BLaER1 treated with 17β-estradiol and CSF1 and Interleukin-3, amounts not matched to agents 10 nM and 100 nM (cell line): ENCODE data around the gene ANXA5.
A peak's percentile ranks its signal among the peaks of the same experiment; 100 is the strongest.

Source experiments
- H3K27ac ChIP-seq, 11 experiments: shearing (Covaris generic); formaldehyde crosslinking; 2 replicates each; pipeline ENCODE4 v1.8.1; 2022
- H3K27me3 ChIP-seq, 11 experiments: shearing (Covaris generic); formaldehyde crosslinking; 2 replicates each; pipeline ENCODE4 v1.8.1; 2022
- H3K36me3 ChIP-seq, 11 experiments: shearing (Covaris generic); formaldehyde crosslinking; 2 replicates each; pipeline ENCODE4 v1.8.1; 2022
- H3K4me1 ChIP-seq, 10 experiments: shearing (Covaris generic); formaldehyde crosslinking; 2 replicates each; pipeline ENCODE4 v1.8.1; 2022
- H3K4me2 ChIP-seq, 11 experiments: shearing (Covaris generic); formaldehyde crosslinking; 2 replicates each; pipeline ENCODE4 v1.8.1; 2022
- H3K4me3 ChIP-seq, 10 experiments: shearing (Covaris generic); formaldehyde crosslinking; 2 replicates each; pipeline ENCODE4 v1.8.1; 2022
- H3K9ac ChIP-seq, 11 experiments: shearing (Covaris generic); formaldehyde crosslinking; 2 replicates each; pipeline ENCODE4 v1.8.1; 2022
- H3K9me3 ChIP-seq, 11 experiments: shearing (Covaris generic); formaldehyde crosslinking; replicated peaks in 1 of 11; 2 replicates each; pipeline ENCODE4 v1.8.1; 2022
- H4K20me1 ChIP-seq, 11 experiments: shearing (Covaris generic); formaldehyde crosslinking; 2 replicates each; pipeline ENCODE4 v1.8.1; 2022
- Cebpa-rat ChIP-seq, 11 experiments: shearing (Covaris generic); IDR thresholded peaks; 2 replicates each; pipeline ENCODE4 v1.8.1; 2022

Gene ANXA5

DNA sequence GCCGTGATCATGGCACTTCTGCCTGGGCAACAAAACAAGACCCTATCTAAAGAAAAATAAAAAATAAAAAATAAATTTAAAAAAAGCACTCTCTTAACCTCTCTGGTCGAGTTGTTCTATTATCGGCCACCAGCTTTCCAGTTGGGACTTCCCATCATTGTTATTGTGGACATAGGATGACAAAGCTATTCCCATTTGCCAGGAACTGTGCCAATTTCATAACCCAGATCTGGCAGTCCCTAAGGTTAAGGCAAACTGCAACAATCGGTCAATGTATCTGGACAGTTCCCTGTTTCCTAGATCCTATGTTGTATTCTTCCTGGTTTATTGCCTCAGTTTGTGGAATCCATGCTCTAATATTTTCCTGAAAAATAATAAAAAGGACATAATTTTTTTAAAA, 17.8 kb upstream of the ANXA5 start:
- Histone ChIP-seq H3K4me3 (no peak overlapping the region), H3K4me1 (peaks cover 0 to 8% (median 2%) of the 10 kb centered on the region in 10 experiments; a peak in 6 of 20 replicates), H3K27ac (no peak overlapping the region), H3K9me3 (no peaks in the 10 kb centered on the region), H4K20me1 (no peaks in the 10 kb centered on the region), H3K27me3 (no peaks in the 10 kb centered on the region), H3K4me2 (no peak overlapping the region), H3K36me3 (no peaks in the 10 kb centered on the region), H3K9ac (no peak overlapping the region)
- TF ChIP-seq Cebpa-rat (IDR thresholded peaks at IDR 0.05): no peak

DNA sequence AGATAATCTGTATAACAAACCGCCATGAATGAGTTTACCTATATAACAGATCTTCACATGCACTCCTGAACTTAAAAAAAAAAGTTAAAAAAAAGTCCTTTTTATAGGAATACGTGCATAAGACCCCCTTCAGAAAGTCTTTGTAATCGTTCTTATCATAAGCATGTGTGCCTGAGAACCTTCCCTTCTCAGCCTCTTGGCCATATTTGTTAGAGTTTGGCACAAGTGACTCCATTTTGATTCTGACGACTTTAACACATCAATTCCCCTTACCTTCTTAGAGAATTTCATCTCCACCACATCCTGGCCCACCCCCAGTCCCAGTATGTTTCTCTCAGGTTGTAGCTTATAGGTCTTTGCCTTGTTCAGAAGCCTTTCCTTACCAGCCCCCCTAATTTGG, 16.0 kb upstream of the ANXA5 start:
- H3K4me2 ChIP-seq: no peak overlapping the region
- H3K27me3 ChIP-seq: no peaks in the 10 kb centered on the region
- no peak overlapping the region for H3K4me3 ChIP-seq
- no peaks in the 10 kb centered on the region for H3K36me3 ChIP-seq
- H3K4me1 ChIP-seq: peaks cover 0 to 8% (median 2%) of the 10 kb centered on the region in 10 experiments; a peak in 6 of 20 replicates
- TF ChIP-seq Cebpa-rat (IDR thresholded peaks at IDR 0.05): no peak
- H3K9me3 ChIP-seq: no peaks in the 10 kb centered on the region
- H3K27ac ChIP-seq: no peak overlapping the region
- no peak overlapping the region for H3K9ac ChIP-seq
- no peaks in the 10 kb centered on the region for H4K20me1 ChIP-seq

DNA sequence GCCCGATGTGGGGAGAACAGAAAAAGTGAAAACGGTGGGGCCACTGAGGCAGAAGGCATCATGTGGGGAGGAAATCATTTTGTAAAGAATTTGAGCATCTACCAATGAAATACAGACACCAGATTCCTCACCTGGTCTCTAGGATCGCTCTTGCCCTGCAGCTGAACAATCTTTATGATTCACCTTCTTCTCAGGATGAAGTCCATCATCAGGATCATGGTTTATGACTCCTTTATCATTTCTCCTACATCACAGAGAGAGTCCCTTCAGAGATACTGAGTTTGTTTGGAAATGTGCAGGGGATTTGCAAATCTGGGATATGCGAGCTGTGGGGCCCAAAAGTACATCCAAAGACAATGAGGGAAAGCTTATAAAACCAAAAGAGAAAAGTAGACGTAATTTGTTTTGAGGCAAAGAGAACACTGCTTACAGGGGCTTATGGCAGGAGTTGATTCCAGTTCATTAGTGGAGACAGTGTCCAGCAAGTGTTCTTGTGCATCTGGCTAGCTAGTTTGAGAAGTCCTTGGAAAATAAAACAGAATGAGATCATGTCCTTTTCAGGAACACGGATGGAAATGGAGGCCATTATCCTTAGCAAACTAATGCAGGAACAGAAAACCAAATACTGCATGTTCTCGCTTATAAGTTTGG, 15.3 kb upstream of the ANXA5 start:
- Histone ChIP-seq H3K4me2 (peak overlapping the region in 6 of 11 experiments; percentile 3 to 61 (median 21); a peak in 6 of 22 replicates), H3K4me3 (no peak overlapping the region), H3K27me3 (no peaks in the 10 kb centered on the region), H3K4me1 (peaks cover 0 to 8% (median 2%) of the 10 kb centered on the region in 10 experiments; a peak in 6 of 20 replicates), H3K9me3 (no peaks in the 10 kb centered on the region), H4K20me1 (no peaks in the 10 kb centered on the region), H3K9ac (0 out of 22 replicates have a peak overlapping the region, but pooled peaks of 1 of the 11 experiments have one; percentile 0), H3K36me3 (no peaks in the 10 kb centered on the region), H3K27ac (no peak overlapping the region)
- TF ChIP-seq Cebpa-rat (IDR thresholded peaks at IDR 0.05): no peak

DNA sequence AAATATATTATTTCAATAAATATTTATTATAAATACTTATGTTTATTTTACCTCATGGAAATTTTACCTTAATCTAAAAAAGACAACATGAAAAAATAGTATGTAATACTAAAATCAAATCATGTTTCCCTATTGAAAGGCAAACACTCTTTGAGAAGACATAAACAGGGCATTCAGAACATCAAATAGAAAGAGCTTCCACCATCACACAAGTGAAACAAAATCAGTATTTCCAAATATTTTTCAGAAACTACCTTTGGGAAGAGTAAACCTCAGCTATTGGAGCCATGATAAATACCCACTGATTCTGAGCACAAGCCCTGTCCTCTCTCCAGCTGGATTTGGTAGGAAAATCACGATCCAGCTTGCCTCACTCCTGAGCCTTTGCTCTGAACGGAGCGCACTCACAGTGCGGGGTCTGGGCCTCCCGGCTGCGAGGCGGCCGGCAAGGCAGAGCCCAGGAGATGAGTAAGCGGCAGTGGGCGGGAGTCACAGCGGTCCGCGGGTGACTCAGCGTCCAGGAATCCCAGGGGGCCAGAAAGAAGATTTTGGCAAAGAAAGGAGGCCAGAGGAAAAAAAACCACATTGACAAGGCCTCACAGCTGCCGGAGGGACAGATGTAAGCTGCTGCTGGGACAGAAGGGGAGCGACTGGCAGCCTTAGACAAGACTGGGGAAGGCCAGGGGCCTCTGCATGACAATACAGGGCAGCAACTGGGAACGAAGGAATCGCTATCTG, 14.7 kb upstream of the ANXA5 start:
- Histone ChIP-seq H3K4me2 (peak overlapping the region in 6 of 11 experiments; percentile 3 to 61 (median 21); a peak in 7 of 22 replicates), H3K4me1 (peaks cover 0 to 15% (median 2%) of the 10 kb centered on the region in 10 experiments; a peak in 6 of 20 replicates), H3K9ac (0 out of 22 replicates have a peak overlapping the region, but pooled peaks of 1 of the 11 experiments have one; percentile 0), H3K4me3 (no peak overlapping the region), H4K20me1 (no peaks in the 10 kb centered on the region), H3K9me3 (no peaks in the 10 kb centered on the region), H3K36me3 (no peaks in the 10 kb centered on the region), H3K27me3 (no peaks in the 10 kb centered on the region), H3K27ac (no peak overlapping the region)
- no peak for TF ChIP-seq Cebpa-rat (IDR thresholded peaks at IDR 0.05)

DNA sequence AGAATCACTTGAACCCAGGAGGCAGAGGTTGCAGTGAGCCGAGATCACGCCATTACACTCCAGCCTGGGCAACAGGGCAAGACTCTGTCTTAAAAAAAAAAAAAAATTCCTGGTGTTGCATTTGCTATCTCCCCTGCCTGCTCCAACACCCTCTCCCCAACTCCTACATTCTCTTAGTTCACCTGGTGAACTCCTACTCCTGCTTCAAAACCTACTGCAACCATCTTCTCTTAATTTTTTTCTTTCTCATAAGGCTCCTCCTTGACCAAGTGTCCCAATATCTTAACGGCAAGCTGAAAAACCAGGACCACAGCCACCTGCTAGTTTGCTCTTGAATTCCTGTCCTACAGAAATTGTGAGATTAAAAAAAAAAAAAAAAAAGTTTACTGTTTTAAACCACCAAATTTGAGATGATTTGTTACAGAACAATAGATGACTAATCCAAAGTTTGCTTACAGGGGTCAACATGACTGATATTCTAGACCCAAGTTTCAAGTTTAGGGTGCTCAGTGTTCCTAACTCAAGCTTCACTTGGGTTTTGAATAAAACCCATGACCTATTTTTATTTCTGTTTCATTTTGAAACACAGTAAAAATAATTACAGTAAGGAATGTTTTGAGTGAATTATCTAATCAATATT, 13.1 kb upstream of the ANXA5 start:
- Histone ChIP-seq H3K9me3 (no peaks in the 10 kb centered on the region), H4K20me1 (no peaks in the 10 kb centered on the region), H3K4me3 (no peak overlapping the region), H3K9ac (no peak overlapping the region), H3K36me3 (no peaks in the 10 kb centered on the region), H3K4me2 (no peak overlapping the region), H3K27ac (no peak overlapping the region), H3K4me1 (peaks cover 0 to 17% (median 2%) of the 10 kb centered on the region in 10 experiments; a peak in 6 of 20 replicates), H3K27me3 (no peaks in the 10 kb centered on the region)
- no peak for TF ChIP-seq Cebpa-rat (IDR thresholded peaks at IDR 0.05)

DNA sequence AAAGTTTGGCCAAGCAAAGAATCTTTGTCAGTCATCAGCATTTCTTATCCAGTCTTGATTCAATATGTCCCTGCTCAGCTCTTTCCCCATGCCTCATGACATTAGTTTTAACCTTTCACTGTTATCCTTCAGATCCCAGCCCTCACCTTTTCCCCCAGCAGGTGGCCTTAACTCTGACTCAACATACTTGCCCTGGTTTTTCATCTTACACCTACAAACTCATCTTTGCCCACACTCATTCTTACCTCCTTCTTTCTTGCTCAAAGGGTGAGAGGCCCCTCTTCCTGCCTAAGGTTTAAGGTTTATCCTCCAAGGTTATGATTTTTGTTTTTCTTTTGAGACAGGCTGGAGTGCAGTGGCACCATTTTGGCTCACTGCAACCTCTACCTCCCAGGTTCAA, 10.6 kb upstream of the ANXA5 start:
- peaks cover 0 to 17% (median 2%) of the 10 kb centered on the region in 10 experiments; a peak in 6 of 20 replicates for H3K4me1 ChIP-seq
- H3K9me3 ChIP-seq: peaks cover 0 to 4% (median 0%) of the 10 kb centered on the region in 11 experiments; a peak in 2 of 22 replicates
- no peaks in the 10 kb centered on the region for H3K36me3 ChIP-seq
- H4K20me1 ChIP-seq: no peaks in the 10 kb centered on the region
- no peak overlapping the region for H3K4me3 ChIP-seq
- H3K4me2 ChIP-seq: no peak overlapping the region
- no peak overlapping the region for H3K27ac ChIP-seq
- H3K27me3 ChIP-seq: no peaks in the 10 kb centered on the region
- no peak overlapping the region for H3K9ac ChIP-seq
- no peak for TF ChIP-seq Cebpa-rat (IDR thresholded peaks at IDR 0.05)

GRCh38 chr4:121706595-121707021, 9.8 kb upstream of the ANXA5 start:
- Histone ChIP-seq H3K27ac (no peak overlapping the region), H3K9ac (no peak overlapping the region), H3K4me1 (peaks cover 0 to 12% (median under 1%) of the 10 kb centered on the region in 10 experiments; a peak in 6 of 20 replicates), H4K20me1 (no peaks in the 10 kb centered on the region), H3K36me3 (no peaks in the 10 kb centered on the region), H3K9me3 (peaks cover 0 to 8% (median 0%) of the 10 kb centered on the region in 11 experiments; a peak in 2 of 22 replicates), H3K4me2 (peak overlapping the region in 4 of 11 experiments; percentile 4 to 21 (median 13); a peak in 3 of 22 replicates), H3K4me3 (no peak overlapping the region), H3K27me3 (no peaks in the 10 kb centered on the region)
- no peak for TF ChIP-seq Cebpa-rat (IDR thresholded peaks at IDR 0.05)

- Histone ChIP-seq H3K4me2 (no peak overlapping the region), H3K27me3 (no peaks in the 10 kb centered on the region), H3K9ac (no peak overlapping the region)
Observed at GRCh38 chr4:121705521-121705920, 8.7 kb upstream of the ANXA5 start.

GRCh38 chr4:121702136-121702535, 5.4 kb upstream of the ANXA5 start:
- H3K9ac ChIP-seq: no peak overlapping the region

More at GRCh38 chr4:121705521-121705920, 8.7 kb upstream of the ANXA5 start:
- no peak overlapping the region for H3K4me3 ChIP-seq
- H3K4me1 ChIP-seq: peaks cover 0 to 8% (median 0%) of the 10 kb centered on the region in 10 experiments; a peak in 3 of 20 replicates
- no peaks in the 10 kb centered on the region for H3K36me3 ChIP-seq
- no peaks in the 10 kb centered on the region for H4K20me1 ChIP-seq
- H3K9me3 ChIP-seq: peaks cover 0 to 8% (median 0%) of the 10 kb centered on the region in 11 experiments; a peak in 2 of 22 replicates
- no peak overlapping the region for H3K27ac ChIP-seq
- TF ChIP-seq Cebpa-rat (IDR thresholded peaks at IDR 0.05): no peak

More at GRCh38 chr4:121702136-121702535, 5.4 kb upstream of the ANXA5 start:
- Histone ChIP-seq H3K4me3 (no peak overlapping the region), H3K4me2 (no peak overlapping the region), H3K4me1 (peaks cover 6 to 22% (median 10%) of the 10 kb centered on the region in 10 experiments; a peak in 17 of 20 replicates), H3K36me3 (no peaks in the 10 kb centered on the region), H4K20me1 (no peaks in the 10 kb centered on the region), H3K9me3 (peaks cover 0 to 8% (median 0%) of the 10 kb centered on the region in 11 experiments; a peak in 2 of 22 replicates), H3K27me3 (no peaks in the 10 kb centered on the region), H3K27ac (no peak overlapping the region)
- TF ChIP-seq Cebpa-rat (IDR thresholded peaks at IDR 0.05): no peak
